ENCODE results near the gene WIPF3.
A peak's percentile ranks its signal among the peaks of the same experiment; 100 is the strongest.

WIPF3 gene

GRCh38 chr7:29871787-29872398 lies 65.6 kb downstream of the WIPF3 start:
- TF ChIP-seq, protein P1, sequence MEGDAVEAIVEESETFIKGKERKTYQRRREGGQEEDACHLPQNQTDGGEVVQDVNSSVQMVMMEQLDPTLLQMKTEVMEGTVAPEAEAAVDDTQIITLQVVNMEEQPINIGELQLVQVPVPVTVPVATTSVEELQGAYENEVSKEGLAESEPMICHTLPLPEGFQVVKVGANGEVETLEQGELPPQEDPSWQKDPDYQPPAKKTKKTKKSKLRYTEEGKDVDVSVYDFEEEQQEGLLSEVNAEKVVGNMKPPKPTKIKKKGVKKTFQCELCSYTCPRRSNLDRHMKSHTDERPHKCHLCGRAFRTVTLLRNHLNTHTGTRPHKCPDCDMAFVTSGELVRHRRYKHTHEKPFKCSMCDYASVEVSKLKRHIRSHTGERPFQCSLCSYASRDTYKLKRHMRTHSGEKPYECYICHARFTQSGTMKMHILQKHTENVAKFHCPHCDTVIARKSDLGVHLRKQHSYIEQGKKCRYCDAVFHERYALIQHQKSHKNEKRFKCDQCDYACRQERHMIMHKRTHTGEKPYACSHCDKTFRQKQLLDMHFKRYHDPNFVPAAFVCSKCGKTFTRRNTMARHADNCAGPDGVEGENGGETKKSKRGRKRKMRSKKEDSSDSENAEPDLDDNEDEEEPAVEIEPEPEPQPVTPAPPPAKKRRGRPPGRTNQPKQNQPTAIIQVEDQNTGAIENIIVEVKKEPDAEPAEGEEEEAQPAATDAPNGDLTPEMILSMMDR (IDR thresholded peaks at IDR 0.05; ENCODE audit: control insufficient read depth, extremely low read depth, insufficient read depth), result no peak
- no peak for DNase-seq (ENCODE audit: low read depth)
- H3K4me3 ChIP-seq (ENCODE audit: low read depth, low read length), result no peak overlapping the region

DNA sequence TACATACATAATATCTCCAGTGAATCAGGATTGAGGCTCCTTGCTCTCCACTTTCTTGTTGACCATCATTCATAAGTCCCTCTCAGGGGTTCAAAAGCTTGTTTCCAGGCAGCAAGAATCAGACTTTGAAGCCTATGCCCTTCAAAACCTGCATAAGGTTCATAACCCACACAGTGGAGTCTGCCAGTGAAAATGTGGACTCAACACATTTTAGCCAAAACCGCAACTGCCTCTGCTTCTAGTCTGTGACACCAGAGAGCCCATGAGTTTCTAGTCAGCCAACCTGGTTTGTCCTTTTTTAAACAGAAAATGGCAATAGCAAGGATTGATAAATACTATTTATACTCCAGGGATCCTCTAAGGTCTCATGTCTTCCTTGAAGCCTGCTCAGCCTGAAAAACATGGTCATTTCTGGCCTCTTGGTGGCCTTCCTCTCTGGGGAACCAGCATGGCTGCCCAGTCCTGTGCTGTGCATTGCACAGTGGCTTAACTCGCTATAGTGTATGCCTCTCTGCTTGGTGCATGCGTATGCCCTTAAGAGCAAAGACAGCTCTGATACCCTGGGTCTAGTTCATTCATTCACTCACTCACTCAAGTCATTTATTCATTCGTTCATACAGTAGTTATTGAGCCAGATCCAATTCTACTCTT lies 67.5 kb downstream of the WIPF3 start:
- TF ChIP-seq, protein P1 (IDR thresholded peaks at IDR 0.05; ENCODE audit: control insufficient read depth, extremely low read depth, insufficient read depth), result no peak
- H3K4me3 ChIP-seq (ENCODE audit: low read depth, low read length), result no peak overlapping the region
- no peak for DNase-seq (ENCODE audit: low read depth)

DNA sequence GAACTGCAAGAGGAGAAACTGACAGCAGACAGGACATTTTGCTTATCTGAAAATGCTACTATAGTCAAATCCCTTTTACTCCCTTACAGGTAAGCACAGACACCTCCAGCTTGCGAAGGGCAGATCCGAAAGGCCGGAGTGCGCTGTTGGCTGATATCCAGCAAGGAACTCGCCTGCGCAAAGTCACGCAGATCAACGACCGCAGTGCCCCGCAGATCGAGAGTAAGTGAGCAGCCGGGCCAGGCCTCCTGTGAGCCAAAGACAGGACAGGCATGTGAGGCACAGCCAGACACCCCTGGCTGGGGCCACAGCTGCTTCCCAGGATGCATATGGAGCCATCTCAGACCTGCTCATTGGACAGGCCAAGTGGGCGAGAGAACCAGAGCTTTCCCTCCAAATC lies 69.4 kb downstream of the WIPF3 start:
- H3K4me3 ChIP-seq (ENCODE audit: low read depth, low read length), result no peak overlapping the region
- TF ChIP-seq, protein P1 (IDR thresholded peaks at IDR 0.05; ENCODE audit: control insufficient read depth, extremely low read depth, insufficient read depth), result no peak
- DNase-seq (ENCODE audit: low read depth), result no peak

DNA sequence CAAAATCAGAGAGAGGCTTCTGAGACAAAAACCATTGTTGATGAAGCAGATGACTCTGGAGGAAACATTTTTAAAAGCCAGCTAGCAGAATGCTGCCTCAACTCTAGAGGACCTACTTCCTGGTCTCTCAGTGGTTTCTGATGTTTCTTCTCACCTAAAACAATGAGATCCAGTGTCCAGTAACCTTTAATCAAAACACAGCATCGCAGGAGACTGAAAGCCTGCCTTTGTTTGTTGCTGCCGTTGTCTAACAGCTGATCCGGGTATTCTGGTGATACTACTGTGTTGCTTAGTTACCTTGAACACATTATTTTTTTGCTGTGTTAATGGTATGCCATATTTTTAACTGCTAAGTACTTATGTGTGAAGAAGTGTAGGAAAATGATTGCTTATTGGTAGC lies 70.9 kb downstream of the WIPF3 start:
- TF ChIP-seq, protein P1 (IDR thresholded peaks at IDR 0.05; ENCODE audit: control insufficient read depth, extremely low read depth, insufficient read depth), result no peak
- H3K4me3 ChIP-seq (ENCODE audit: low read depth, low read length), result no peak overlapping the region
- no peak for DNase-seq (ENCODE audit: low read depth)

- TF ChIP-seq, protein P1 (IDR thresholded peaks at IDR 0.05; ENCODE audit: control insufficient read depth, extremely low read depth, insufficient read depth), result peak; percentile 58
- peak; percentile 32 for DNase-seq (ENCODE audit: low read depth)
- no peak overlapping the region for H3K4me3 ChIP-seq (ENCODE audit: low read depth, low read length)
These were observed 71.9 kb downstream of the WIPF3 start for GRCh38 chr7:29878081-29878688.

GRCh38 chr7:29879609-29880008 lies 73.3 kb downstream of the WIPF3 start:
- DNase-seq (ENCODE audit: low read depth), result no peak
- TF ChIP-seq, protein P1 (IDR thresholded peaks at IDR 0.05; ENCODE audit: control insufficient read depth, extremely low read depth, insufficient read depth), result no peak
- H3K4me3 ChIP-seq (ENCODE audit: low read depth, low read length), result no peak overlapping the region
